Stimulated activated CD8-positive, alpha-beta memory T cell treated with anti-CD3 and anti-CD28 coated beads, Interleukin-4, amount 100 ng/mL, for 48 hours (primary cell): ENCODE data around the gene AKAP17A.
"Not testable (repeated sequence)": the region's sequence is repeated elsewhere in the genome, so short reads cannot be mapped to it uniquely, and the experiment has no call there.

Experiments used
- DNase-seq: peaks from one replicate; pipeline ENCODE4 v3.0.0-alpha.2; 2020

Gene AKAP17A

GRCh38 chrX:1591102-1591862 is at the start of gene AKAP17A:
AKAP17A (plus strand) TSS chrX:1591604; CDS start chrX:1593463, 1,859 bp downstream.
- peak; percentile 100 for DNase-seq

DNA sequence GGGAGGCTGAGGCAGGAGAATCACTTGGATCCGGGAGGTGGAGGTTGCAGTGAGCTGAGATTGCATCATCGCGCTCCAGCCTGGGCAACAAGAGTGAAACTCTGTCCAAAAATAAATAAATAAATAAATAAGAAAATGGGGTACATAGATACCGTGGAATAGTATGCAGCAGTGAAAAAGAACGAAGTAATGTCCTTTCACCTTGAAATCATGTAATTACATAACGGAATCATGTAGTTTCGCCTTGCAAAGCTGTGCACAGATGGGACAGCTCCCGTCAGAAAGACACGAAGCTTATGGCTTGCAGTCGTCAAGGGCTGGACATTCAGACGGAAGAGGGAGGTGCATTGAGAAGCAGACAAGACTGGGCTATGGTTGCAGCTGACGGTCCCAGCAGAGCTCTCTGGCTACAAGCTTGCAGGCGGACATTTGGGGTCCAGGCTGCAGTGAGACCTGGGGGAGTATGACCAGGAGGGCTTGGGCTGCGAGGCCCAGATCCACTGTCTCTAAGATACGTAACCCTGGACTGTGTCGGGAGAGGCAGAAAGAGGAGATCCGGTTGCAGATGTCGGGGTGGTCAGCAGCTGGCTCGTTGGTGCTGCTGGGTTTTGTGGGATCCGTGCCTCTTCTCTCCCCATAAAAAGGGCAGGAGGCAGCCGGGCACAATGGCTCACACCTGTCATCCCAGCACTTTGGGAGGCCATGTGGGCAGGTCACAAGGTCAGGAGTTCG is 48.2 kb upstream of the AKAP17A start:
- peak; percentile 15 for DNase-seq

DNA sequence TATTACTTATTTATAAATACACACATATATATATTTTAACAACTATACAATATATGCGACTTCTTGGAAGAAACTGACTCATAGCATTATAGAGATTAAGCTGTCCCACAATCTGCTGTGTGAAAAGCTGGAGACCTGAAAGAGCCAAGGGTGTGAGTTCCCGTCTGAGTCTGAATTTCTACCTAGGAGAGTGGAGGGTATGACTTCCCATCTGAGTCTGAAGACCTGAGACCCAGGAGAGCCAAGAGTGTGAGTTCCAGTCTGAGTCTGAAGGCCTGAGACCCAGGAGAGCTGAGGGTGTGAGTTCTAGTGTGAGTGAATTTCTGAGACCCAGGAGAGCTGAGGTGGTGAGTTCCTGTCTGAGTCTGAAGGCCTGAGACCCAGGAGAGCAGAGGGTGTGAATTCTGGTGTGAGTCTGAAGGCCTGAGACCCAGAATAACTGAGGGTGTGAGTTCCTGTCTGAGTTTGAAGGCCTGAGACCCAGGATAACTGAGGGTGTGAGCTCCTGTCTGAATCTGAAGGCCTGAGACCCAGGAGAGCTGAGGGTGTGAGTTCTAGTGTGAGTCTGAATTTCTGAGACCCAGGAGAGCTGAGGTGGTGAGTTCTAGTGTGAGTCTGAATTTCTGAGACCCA is 45.5 kb upstream of the AKAP17A start:
- peak; percentile 24 for DNase-seq

GRCh38 chrX:1546691-1547251 is 44.6 kb upstream of the AKAP17A start:
- DNase-seq = peak; percentile 21

- DNase-seq = no peak
Observed at GRCh38 chrX:1551959-1552546, 39.4 kb upstream of the AKAP17A start.

DNA sequence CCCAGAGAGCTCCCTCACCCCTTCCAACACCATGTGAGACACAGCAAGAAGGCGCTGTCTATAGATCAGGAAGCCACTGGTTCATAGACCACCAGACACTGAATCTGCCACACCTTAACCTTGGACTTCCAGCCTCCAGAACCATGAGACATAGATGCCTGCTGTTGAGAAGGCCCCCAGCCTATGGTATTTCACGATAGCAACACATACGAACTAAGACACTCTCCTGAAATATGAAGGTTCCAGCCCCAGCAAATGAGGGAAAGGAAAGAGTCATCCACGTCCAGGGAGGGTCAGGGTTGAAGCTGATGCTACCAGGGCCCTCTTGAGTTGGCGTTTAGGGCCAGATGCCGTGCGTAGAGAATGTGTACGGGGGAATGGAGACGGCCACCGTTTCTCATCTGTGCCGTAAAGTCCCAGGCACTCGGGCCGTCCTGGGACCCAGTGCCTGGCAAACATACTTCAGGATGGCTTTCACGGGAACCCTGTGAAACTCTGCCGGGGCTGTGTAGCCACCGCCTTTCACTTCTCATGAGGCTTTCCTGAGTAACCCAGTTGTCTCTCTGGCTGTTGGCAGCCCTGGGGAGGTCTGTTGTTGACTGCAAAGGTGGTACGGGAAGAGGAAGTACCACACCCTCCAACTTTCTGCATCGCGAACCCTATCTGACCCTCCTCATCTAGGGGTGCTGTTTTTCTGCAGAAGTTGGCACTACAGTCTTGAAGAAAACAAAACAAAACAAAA is 36.8 kb upstream of the AKAP17A start:
- peak; percentile 43 for DNase-seq

GRCh38 chrX:1555370-1555769 is 36.0 kb upstream of the AKAP17A start:
- DNase-seq = peak; percentile 18

DNA sequence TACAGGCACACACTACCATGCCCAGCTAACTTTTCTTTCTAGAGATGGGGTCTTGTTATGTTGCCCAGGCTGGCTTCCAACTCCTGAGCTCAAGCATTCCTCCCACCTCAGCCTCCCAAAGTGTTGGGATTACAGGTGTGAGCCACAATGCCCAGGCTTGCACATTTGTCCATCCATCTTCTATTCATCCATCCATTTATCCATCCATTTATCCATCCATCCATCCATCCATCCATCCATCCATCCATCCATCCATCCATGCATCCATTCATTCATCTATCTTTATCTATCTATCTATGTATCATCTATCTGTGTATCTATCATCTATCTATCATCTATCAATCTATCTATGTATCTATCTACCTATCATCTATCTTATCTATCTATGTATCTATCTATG is 34.0 kb upstream of the AKAP17A start:
- not testable (repeated sequence) for DNase-seq

GRCh38 chrX:1558761-1559468 is 32.5 kb upstream of the AKAP17A start:
- peak; percentile 20 for DNase-seq

GRCh38 chrX:1561164-1561563 is 30.2 kb upstream of the AKAP17A start:
- DNase-seq = no peak

- DNase-seq = peak; percentile 13
Observed at GRCh38 chrX:1564077-1564476, 27.3 kb upstream of the AKAP17A start.

GRCh38 chrX:1564750-1565683 is 26.4 kb upstream of the AKAP17A start:
- DNase-seq = peak; percentile 23

DNA sequence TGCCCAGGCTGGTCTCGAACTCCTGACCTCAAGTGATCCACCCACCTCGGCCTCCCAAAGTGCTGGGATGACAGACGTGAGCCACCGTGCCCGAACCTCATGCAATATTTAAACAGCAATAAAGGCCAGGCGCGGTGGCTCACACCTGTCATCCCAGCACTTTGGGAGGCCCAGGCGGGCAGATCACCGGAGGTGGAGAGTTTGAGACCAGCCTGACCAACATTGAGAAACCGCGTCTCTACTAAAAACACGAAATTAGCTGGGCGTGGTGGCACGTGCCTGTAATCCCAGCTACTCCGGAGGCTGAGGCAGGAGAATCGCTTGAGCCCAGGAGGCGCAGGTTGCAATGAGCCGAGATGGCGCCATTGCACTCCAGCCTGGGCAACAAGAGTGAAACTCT is 17.2 kb upstream of the AKAP17A start:
- DNase-seq = peak; percentile 16

DNA sequence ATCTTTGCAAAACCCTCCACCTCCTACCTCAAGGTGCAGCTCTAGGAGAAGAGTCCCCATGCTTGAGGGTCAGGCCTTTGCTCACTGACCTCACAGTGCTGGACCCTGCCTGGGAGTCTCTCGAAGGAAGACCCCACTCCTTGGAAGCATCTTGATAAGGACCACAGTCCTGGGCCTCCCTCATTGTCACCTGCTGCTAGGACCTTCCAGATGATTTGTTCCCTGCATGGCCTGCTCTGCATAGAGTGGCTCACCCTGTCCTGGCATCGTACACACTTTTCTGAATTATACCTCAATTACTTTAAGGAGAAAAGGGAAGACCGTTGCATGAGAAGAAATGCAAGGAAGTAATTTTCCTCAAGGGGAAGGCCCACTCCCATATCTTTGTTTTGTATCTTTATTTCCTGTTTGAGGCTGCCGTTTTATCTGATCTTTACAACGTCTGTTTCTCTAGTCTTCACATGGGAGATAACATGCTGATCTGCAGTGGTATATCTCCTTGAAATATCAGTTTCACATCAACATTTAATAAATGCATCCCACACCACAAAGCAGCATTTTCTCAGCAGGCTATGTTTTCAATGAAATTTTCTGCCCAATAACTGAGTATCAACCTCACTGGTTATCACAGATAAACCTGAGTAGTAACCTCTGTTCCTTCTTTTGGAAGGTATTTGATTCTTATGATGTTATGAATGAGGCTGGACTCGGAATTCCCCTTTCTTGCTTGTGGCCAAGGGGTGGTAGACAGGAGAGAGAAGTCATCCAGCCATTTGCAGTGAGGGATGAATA is 15.0 kb upstream of the AKAP17A start:
- DNase-seq = peak; percentile 21

GRCh38 chrX:1577845-1578244 is 13.6 kb upstream of the AKAP17A start:
- peak; percentile 3 for DNase-seq

DNA sequence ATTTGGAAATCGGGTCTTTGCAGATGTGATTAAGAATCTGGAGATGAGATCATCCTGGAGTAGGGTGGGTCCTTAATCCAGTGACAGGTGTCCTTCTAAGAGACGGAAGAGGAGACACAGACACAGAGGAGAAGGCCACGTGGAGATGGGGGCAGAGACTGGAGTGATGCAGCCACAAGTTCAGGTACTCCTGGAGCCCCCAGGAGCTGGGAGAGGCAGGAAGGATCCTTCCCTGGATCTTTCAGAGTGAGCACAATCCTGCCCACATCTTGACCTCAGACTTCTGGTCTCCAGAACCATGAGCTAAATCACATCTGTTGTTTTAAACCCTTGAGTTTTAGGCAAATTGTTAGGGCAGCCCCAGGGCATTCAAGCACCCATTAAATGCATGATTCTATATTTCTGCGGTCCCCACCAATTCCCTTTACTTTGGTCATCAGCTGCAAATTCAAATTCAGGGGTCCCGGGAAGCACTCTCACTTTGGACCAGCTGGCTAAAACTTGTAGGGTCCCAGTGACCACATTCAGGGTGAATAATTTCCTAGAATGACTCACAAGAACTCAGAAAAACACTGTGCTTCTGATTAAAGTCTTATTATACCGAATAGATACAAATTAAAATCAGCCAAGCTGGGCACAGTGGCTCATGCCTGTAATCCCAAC is 12.8 kb upstream of the AKAP17A start:
- DNase-seq = peak; percentile 23

DNA sequence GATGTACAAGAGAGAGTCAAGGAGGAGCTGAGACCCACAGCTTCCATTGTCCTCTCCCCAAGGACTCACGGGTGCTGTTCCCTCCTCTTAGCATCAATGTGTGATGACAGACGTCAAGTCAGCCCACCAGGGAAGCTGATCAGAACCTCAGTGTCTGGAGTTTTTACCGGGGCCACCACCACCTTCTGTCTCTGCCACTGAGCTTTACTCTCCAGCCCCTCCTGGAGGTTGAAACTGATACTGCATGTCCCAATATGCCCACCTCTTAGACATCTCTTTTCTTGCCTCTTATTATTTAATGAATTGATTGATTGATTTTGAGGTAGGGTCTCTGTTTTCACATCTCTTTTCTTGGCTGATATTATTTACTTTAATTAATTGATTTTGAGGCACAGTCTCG is 10.3 kb upstream of the AKAP17A start:
- peak; percentile 94 for DNase-seq

DNA sequence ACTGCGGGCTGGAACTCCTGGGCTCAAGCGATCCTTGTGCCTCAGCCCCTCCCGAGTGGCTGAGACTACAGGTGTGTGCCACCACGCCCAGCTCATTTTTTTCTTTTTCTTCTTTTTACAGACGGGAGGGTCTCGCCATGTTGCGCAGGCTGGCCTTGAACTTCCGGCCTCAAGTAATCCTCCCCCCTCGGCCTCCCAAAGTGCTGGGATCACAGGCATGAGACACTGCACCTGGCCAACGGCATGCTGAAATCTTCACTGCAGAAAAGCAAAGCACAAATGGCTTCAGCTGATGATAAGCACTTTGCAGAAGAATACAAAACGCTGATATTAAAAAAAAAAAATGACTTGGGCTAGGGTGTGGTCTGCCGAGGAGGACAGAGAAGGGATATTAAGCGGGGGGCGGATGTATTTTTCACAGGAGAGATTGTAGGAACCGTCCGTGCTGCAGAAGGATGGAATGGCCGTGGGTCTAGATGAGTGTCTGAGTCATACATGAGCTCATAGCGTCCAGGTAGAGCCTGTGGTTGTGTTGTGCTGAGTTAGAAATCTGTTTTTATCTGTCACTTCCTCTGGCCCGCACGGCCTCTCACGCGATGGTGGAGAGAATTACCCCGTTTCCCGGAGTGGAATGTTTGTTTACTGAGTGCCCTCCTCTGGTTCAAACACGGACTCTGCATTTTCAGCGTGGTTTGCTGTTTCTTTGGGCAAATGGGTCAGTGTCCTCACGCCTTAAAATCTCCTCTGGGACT is 8.5 kb upstream of the AKAP17A start:
- peak; percentile 75 for DNase-seq
